Measurements from ENCODE around the gene TANC1. TPM values are rescaled to one million over a fixed set of nuclear protein-coding genes. Genes with fewer than 3 reads are reported as not detected.

TANC1 gene
- polyA plus RNA-seq, 1 donor from 2014 or later = 0.37 TPM

GRCh38 chr2:159131267-159131913 is 162.9 kb downstream of the TANC1 start:
- Histone ChIP-seq H3K9me3 (ENCODE audit: low read length) (no peaks in the 10 kb centered on the region), H3K4me3 (ENCODE audit: low read length) (no peak overlapping the region), H3K36me3 (ENCODE audit: insufficient read depth, low read length) (no peaks in the 10 kb centered on the region), H3K27me3 (ENCODE audit: insufficient read depth, low read depth, low read length) (no peaks in the 10 kb centered on the region), H3K79me2 (replicated peaks; ENCODE audit: insufficient read depth, low read length) (no peaks in the 10 kb centered on the region), H3K4me2 (ENCODE audit: low read length) (no peak overlapping the region), H2AFZ (ENCODE audit: low read depth, low read length) (no peak overlapping the region), H3K27ac (ENCODE audit: low read length) (no peak overlapping the region), H3K9ac (ENCODE audit: low read length) (no peak overlapping the region), H3K9me2 (ENCODE audit: insufficient read depth, low read length) (no peaks in the 10 kb centered on the region), H3F3A (ENCODE audit: insufficient read depth, low read length, poor library complexity, severe bottlenecking) (no peaks in the 10 kb centered on the region), H4K20me1 (ENCODE audit: insufficient read depth) (no peaks in the 10 kb centered on the region)
- no peak for TF ChIP-seq RAD21 (conservative IDR thresholded peaks at IDR 0.05)
- no peak for TF ChIP-seq EZH2 (IDR thresholded peaks at IDR 0.05; ENCODE audit: borderline replicate concordance, insufficient read depth, low read length, poor library complexity, severe bottlenecking)
- TF ChIP-seq SMC3 (conservative IDR thresholded peaks at IDR 0.05; ENCODE audit: poor library complexity) = no peak
- no peak for TF ChIP-seq EP300 (conservative IDR thresholded peaks at IDR 0.05; ENCODE audit: poor library complexity, severe bottlenecking)
- TF ChIP-seq POLR2AphosphoS5 (IDR thresholded peaks at IDR 0.05) = no peak
- TF ChIP-seq MXI1 (conservative IDR thresholded peaks at IDR 0.05; ENCODE audit: poor library complexity, severe bottlenecking) = no peak
- TF ChIP-seq TAF1 (IDR thresholded peaks at IDR 0.05; ENCODE audit: low read depth) = no peak
- no peak for TF ChIP-seq CTCF (IDR thresholded peaks at IDR 0.05; ENCODE audit: poor library complexity, severe bottlenecking)
- TF ChIP-seq REST (IDR thresholded peaks at IDR 0.05; ENCODE audit: borderline replicate concordance) = no peak

GRCh38 chr2:159131914-159132281 is 163.5 kb downstream of the TANC1 start:
- Histone ChIP-seq H3K27ac (ENCODE audit: low read length) (no peak overlapping the region), H3K36me3 (ENCODE audit: insufficient read depth, low read length) (no peaks in the 10 kb centered on the region), H3K4me3 (ENCODE audit: low read length) (no peak overlapping the region), H4K20me1 (ENCODE audit: insufficient read depth) (no peaks in the 10 kb centered on the region), H3K9me3 (ENCODE audit: low read length) (no peaks in the 10 kb centered on the region), H3K4me2 (ENCODE audit: low read length) (no peak overlapping the region), H3F3A (ENCODE audit: insufficient read depth, low read length, poor library complexity, severe bottlenecking) (no peaks in the 10 kb centered on the region), H3K9me2 (ENCODE audit: insufficient read depth, low read length) (no peaks in the 10 kb centered on the region), H3K79me2 (replicated peaks; ENCODE audit: insufficient read depth, low read length) (no peaks in the 10 kb centered on the region), H3K9ac (ENCODE audit: low read length) (no peak overlapping the region), H2AFZ (ENCODE audit: low read depth, low read length) (no peak overlapping the region), H3K27me3 (ENCODE audit: insufficient read depth, low read depth, low read length) (no peaks in the 10 kb centered on the region)
- TF ChIP-seq REST (IDR thresholded peaks at IDR 0.05; ENCODE audit: borderline replicate concordance) (no peak), CTCF (IDR thresholded peaks at IDR 0.05; ENCODE audit: poor library complexity, severe bottlenecking) (no peak), EP300 (conservative IDR thresholded peaks at IDR 0.05; ENCODE audit: poor library complexity, severe bottlenecking) (no peak), POLR2AphosphoS5 (IDR thresholded peaks at IDR 0.05) (no peak), TAF1 (IDR thresholded peaks at IDR 0.05; ENCODE audit: low read depth) (no peak), EZH2 (IDR thresholded peaks at IDR 0.05; ENCODE audit: borderline replicate concordance, insufficient read depth, low read length, poor library complexity, severe bottlenecking) (no peak), RAD21 (conservative IDR thresholded peaks at IDR 0.05) (no peak), MXI1 (conservative IDR thresholded peaks at IDR 0.05; ENCODE audit: poor library complexity, severe bottlenecking) (no peak), SMC3 (conservative IDR thresholded peaks at IDR 0.05; ENCODE audit: poor library complexity) (no peak)

All from neural cell (in vitro differentiated cells).